ENCODE measurements around the gene KRTAP10-4.
"Not testable (repeated sequence)": the region's sequence is repeated elsewhere in the genome, so short reads cannot be mapped to it uniquely, and the experiment has no call there.

KRTAP10-4 gene

GRCh38 chr21:44590897-44591800, 17.6 kb downstream of the KRTAP10-4 start:
- not testable (repeated sequence) for H3K9ac ChIP-seq (ENCODE audit: low read length); H3K36me3 ChIP-seq (ENCODE audit: control insufficient read depth, low read depth, low read length); H3K9me3 ChIP-seq (ENCODE audit: control insufficient read depth, low read depth, low read length); H3K27me3 ChIP-seq (ENCODE audit: control insufficient read depth, insufficient read depth, low read length); H3K4me3 ChIP-seq (ENCODE audit: low read length); H3K27ac ChIP-seq (ENCODE audit: low read length)
- peaks cover 17% of the 10 kb centered on the region for H3K4me1 ChIP-seq (ENCODE audit: control insufficient read depth, low read depth, low read length)

DNA sequence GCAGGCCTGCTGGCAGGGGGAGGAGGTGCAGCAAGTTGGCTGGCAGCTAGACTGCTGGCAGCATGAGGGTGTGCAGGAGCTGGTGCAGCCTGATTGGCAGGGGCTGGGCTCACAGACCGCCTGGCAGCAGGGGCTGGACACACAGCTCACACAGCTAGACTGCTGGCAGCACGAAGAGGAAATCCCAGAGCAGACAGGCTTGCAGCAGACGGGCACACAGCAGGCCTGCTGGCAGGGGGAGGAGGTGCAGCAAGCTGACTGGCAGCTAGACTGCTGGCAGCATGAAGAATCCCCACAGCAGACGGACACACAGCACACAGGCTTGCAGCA, 18.2 kb downstream of the KRTAP10-4 start:
- H3K27me3 ChIP-seq (ENCODE audit: control insufficient read depth, insufficient read depth, low read length); H3K4me3 ChIP-seq (ENCODE audit: low read length); H3K9ac ChIP-seq (ENCODE audit: low read length); H3K36me3 ChIP-seq (ENCODE audit: control insufficient read depth, low read depth, low read length); H3K27ac ChIP-seq (ENCODE audit: low read length); H3K9me3 ChIP-seq (ENCODE audit: control insufficient read depth, low read depth, low read length): not testable (repeated sequence)
- peaks cover 17% of the 10 kb centered on the region for H3K4me1 ChIP-seq (ENCODE audit: control insufficient read depth, low read depth, low read length)

DNA sequence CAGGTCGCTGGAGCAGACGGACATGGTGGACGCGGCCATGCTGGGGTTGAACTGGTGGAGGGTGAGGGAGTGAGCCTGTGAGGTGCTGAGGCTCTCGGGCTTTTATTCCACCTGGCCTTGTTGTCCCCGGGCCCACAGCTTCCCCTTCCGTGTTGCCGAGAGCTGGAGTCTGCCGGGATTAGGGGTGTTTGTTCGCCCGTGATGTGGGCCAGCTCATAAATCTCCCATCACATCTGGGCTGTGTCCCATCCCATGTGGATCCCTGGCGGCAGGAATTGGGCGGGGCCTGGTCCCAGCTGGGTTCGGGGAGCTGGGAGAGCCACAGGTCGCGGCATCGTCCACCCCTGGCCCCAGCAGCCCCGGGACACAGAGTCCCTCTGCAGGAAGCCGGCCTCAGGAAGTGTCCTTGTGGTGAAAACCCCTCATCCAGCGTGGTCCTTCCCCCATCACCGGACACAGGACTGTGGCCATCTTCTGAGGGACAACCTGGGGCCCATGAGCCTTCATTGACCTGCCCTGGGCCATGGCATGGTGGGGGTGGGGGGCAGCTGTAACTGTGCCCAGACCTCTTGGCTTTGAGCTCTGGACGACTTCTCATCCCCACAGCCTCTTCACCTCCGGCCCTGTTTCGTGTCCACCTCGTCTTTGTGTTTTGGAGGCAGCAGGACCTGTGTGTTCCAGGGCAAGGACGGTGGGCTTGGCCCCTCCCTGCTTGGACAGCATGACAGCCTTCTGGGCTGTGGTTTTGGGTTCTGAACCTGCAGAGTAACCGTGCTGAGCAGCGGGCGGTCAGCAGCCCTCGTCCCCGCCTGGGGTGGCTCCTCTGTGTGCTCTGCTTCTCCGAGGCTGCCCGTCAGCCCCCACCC, 19.1 kb downstream of the KRTAP10-4 start, which contains the start of gene KRTAP10-6:
Gene KRTAP10-6, minus strand, starts transcription at position 60 of the 866 bp plus-strand sequence. Its CDS starts 21 bp downstream, at position 39.
- H3K9me3 ChIP-seq (ENCODE audit: control insufficient read depth, low read depth, low read length) = no peaks in the 10 kb centered on the region
- no peak within 1 kb of the TSS for H3K4me3 ChIP-seq (ENCODE audit: low read length)
- H3K36me3 ChIP-seq (ENCODE audit: control insufficient read depth, low read depth, low read length) = no peaks in the 10 kb centered on the region
- H3K9ac ChIP-seq (ENCODE audit: low read length) = no peak within 1 kb of the TSS
- peaks cover 17% of the 10 kb centered on the region for H3K4me1 ChIP-seq (ENCODE audit: control insufficient read depth, low read depth, low read length)
- no peaks in the 10 kb centered on the region for H3K27me3 ChIP-seq (ENCODE audit: control insufficient read depth, insufficient read depth, low read length)
- H3K27ac ChIP-seq (ENCODE audit: low read length) = no peak within 1 kb of the TSS

DNA sequence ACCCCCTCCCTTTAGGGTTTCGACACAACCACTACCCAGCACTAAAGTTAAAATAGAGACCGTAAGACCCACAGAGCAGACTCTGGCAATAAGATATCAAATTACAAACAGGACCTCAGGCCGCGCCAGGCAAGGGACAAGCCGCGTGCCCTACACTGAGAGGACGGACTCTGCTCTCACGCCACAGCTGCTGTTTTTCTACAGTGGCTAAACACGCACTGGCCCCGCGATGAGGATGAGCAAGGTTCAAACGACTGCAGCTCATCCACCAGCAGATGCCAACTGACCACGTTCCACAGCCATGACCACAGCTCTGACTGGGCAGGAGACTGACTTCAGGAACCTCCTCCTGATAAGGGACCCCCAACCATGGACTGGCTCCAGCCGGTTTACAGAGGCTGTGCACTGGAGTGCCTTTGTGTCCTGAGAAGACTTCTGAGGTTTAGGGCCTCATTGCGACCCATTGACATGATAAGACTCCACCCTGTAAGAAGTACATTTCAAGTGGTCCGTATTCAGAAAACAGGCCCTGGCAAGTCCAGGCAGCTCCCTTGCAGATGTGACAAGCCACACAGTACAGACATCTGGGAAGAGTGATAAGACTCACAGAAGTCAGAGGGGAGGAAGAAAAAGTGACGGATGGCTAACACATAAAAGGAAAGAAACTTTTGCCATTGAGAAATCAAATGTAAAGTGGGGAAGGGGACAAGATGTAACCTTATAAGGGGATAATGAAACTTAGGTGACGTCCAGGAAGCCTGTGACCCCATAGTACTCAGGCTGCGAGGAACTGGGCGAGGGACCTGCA, 20.3 kb downstream of the KRTAP10-4 start:
- H3K9me3 ChIP-seq (ENCODE audit: control insufficient read depth, low read depth, low read length) = no peaks in the 10 kb centered on the region
- H3K4me3 ChIP-seq (ENCODE audit: low read length) = no peak overlapping the region
- H3K9ac ChIP-seq (ENCODE audit: low read length) = no peak overlapping the region
- no peak overlapping the region for H3K27ac ChIP-seq (ENCODE audit: low read length)
- no peaks in the 10 kb centered on the region for H3K27me3 ChIP-seq (ENCODE audit: control insufficient read depth, insufficient read depth, low read length)
- peaks cover 25% of the 10 kb centered on the region for H3K4me1 ChIP-seq (ENCODE audit: control insufficient read depth, low read depth, low read length)
- H3K36me3 ChIP-seq (ENCODE audit: control insufficient read depth, low read depth, low read length) = no peaks in the 10 kb centered on the region

GRCh38 chr21:44594406-44594916, 20.9 kb downstream of the KRTAP10-4 start:
- Histone ChIP-seq H3K27ac (ENCODE audit: low read length) (no peak overlapping the region), H3K27me3 (ENCODE audit: control insufficient read depth, insufficient read depth, low read length) (no peaks in the 10 kb centered on the region)

GRCh38 chr21:44595524-44595923, 22.0 kb downstream of the KRTAP10-4 start:
- Histone ChIP-seq H3K36me3 (ENCODE audit: control insufficient read depth, low read depth, low read length) (no peaks in the 10 kb centered on the region), H3K9ac (ENCODE audit: low read length) (no peak overlapping the region), H3K27ac (ENCODE audit: low read length) (no peak overlapping the region), H3K4me1 (ENCODE audit: control insufficient read depth, low read depth, low read length) (peaks cover 25% of the 10 kb centered on the region), H3K9me3 (ENCODE audit: control insufficient read depth, low read depth, low read length) (no peaks in the 10 kb centered on the region), H3K4me3 (ENCODE audit: low read length) (no peak overlapping the region), H3K27me3 (ENCODE audit: control insufficient read depth, insufficient read depth, low read length) (no peaks in the 10 kb centered on the region)

More at GRCh38 chr21:44594406-44594916, 20.9 kb downstream of the KRTAP10-4 start:
- Histone ChIP-seq H3K9me3 (ENCODE audit: control insufficient read depth, low read depth, low read length) (no peaks in the 10 kb centered on the region), H3K36me3 (ENCODE audit: control insufficient read depth, low read depth, low read length) (no peaks in the 10 kb centered on the region), H3K4me3 (ENCODE audit: low read length) (no peak overlapping the region), H3K9ac (ENCODE audit: low read length) (no peak overlapping the region), H3K4me1 (ENCODE audit: control insufficient read depth, low read depth, low read length) (peaks cover 25% of the 10 kb centered on the region)

GRCh38 chr21:44596068-44596725, 22.7 kb downstream of the KRTAP10-4 start:
- H3K36me3 ChIP-seq (ENCODE audit: control insufficient read depth, low read depth, low read length) = no peaks in the 10 kb centered on the region
- H3K9me3 ChIP-seq (ENCODE audit: control insufficient read depth, low read depth, low read length) = no peaks in the 10 kb centered on the region
- no peak overlapping the region for H3K4me3 ChIP-seq (ENCODE audit: low read length)
- no peak overlapping the region for H3K9ac ChIP-seq (ENCODE audit: low read length)
- H3K27me3 ChIP-seq (ENCODE audit: control insufficient read depth, insufficient read depth, low read length) = no peaks in the 10 kb centered on the region
- peaks cover 25% of the 10 kb centered on the region for H3K4me1 ChIP-seq (ENCODE audit: control insufficient read depth, low read depth, low read length)
- no peak overlapping the region for H3K27ac ChIP-seq (ENCODE audit: low read length)

GRCh38 chr21:44598061-44598460, 24.5 kb downstream of the KRTAP10-4 start:
- Histone ChIP-seq H3K4me3 (ENCODE audit: low read length) (no peak overlapping the region), H3K27me3 (ENCODE audit: control insufficient read depth, insufficient read depth, low read length) (no peaks in the 10 kb centered on the region), H3K36me3 (ENCODE audit: control insufficient read depth, low read depth, low read length) (no peaks in the 10 kb centered on the region), H3K9me3 (ENCODE audit: control insufficient read depth, low read depth, low read length) (no peaks in the 10 kb centered on the region), H3K4me1 (ENCODE audit: control insufficient read depth, low read depth, low read length) (peaks cover 18% of the 10 kb centered on the region), H3K27ac (ENCODE audit: low read length) (peak overlapping the region; percentile 35), H3K9ac (ENCODE audit: low read length) (peak overlapping the region; percentile 34)

DNA sequence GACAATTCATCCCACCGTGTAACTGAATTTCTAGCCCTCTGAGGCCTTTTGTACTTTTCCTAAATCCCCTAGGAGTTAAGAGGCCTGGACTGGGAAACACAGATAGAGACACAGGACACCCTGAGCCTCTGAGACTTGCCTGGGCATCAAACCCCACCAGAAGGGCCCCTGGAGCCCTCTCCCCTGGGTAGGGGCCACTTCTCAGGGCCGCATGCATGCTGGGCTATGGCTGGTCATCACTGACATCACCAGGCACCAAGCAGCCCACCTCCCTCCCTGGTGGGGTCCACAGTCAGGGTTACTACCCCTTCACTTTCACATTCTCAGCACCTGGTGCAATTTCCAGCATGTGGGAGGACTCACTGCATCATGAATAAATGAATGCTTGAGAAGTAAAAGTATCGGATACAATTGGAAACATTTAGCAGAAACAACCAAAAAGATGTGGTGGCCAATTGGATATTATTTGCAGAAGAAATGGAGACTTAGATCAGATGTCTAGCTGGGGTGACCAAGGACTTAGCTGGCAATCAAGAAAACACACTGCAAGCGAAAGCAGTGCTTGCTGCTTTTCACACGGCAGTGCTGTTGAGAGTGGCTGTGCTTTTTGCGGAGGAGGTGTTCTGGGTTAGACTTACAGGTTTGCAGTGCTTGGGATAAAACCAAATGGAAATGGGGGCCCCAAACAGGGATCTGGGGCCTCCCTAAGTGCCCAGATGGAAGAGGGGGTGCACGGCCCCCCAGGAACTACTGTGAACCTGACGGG, 25.9 kb downstream of the KRTAP10-4 start:
- H3K4me1 ChIP-seq (ENCODE audit: control insufficient read depth, low read depth, low read length) = peaks cover 8% of the 10 kb centered on the region
- no peak overlapping the region for H3K9ac ChIP-seq (ENCODE audit: low read length)
- no peak overlapping the region for H3K27ac ChIP-seq (ENCODE audit: low read length)
- H3K27me3 ChIP-seq (ENCODE audit: control insufficient read depth, insufficient read depth, low read length) = no peaks in the 10 kb centered on the region
- no peak overlapping the region for H3K4me3 ChIP-seq (ENCODE audit: low read length)
- no peaks in the 10 kb centered on the region for H3K36me3 ChIP-seq (ENCODE audit: control insufficient read depth, low read depth, low read length)
- H3K9me3 ChIP-seq (ENCODE audit: control insufficient read depth, low read depth, low read length) = no peaks in the 10 kb centered on the region

All from iPS-18a (cell line).